ENCODE results near the gene RASAL3. TPM values are rescaled to one million over a fixed set of nuclear protein-coding genes. Genes with fewer than 3 reads are reported as not detected.

Gene RASAL3
- total RNA-seq, 1 donor from 2014 or later = 2.0 TPM

Small RNA genes within 50 kb of the gene (microRNA-seq; reads per million reads assigned to microRNA genes)
- gene MIR1470 (ENCODE audit: borderline number of aligned reads) = not detected

Other genes starting within 250 kb of the RASAL3 start
- gene EPHX3, start 232.1 kb downstream of the RASAL3 start, total RNA-seq = not detected
- 67.4 TPM for gene BRD4, start 132.0 kb downstream of the RASAL3 start, total RNA-seq
- 24.0 TPM for gene AKAP8, start 84.8 kb downstream of the RASAL3 start, total RNA-seq
- 82.5 TPM for gene AKAP8L, start 45.6 kb downstream of the RASAL3 start, total RNA-seq
- 32.2 TPM for gene WIZ, start 14.6 kb downstream of the RASAL3 start, total RNA-seq
- not detected for gene PGLYRP2, start 15.0 kb upstream of the RASAL3 start, total RNA-seq
- gene CYP4F22, start 44.0 kb upstream of the RASAL3 start, total RNA-seq = not detected
- not detected for gene CYP4F8, start 150.7 kb upstream of the RASAL3 start, total RNA-seq
- gene CYP4F3, start 176.4 kb upstream of the RASAL3 start, total RNA-seq = 0.79 TPM
- 3.4 TPM for gene CYP4F12, start 208.5 kb upstream of the RASAL3 start, total RNA-seq